Upper lobe of left lung (tissue), 6 donors: ENCODE measurements around the gene PPP1R11. TPM values are rescaled to one million over a fixed set of nuclear protein-coding genes. Genes with fewer than 3 reads are reported as not detected.

Experiments used
- ATAC-seq, 2 donors: fragments of 200-7000 bp; cut with Tn5 transposase; one replicate each; pipeline ENCODE4 v1.9.1; 2022; ENCODE audit warnings: mild to moderate bottlenecking in 2 of 2, moderate library complexity in 2 of 2; ENCODE audit not compliant: low FRiP score in 2 of 2
- DNase-seq, 2 donors: peaks; one replicate each; pipeline ENCODE4 v3.0.0-alpha.2; 2019 to 2020
- H3K27ac ChIP-seq, 4 donors: fragments of 200-600 bp; sonication (generic); one replicate each; pipeline ENCODE4 v1.5.1; 2016 to 2019
- H3K27me3 ChIP-seq, 4 donors: fragments of 200-600 bp; sonication (generic); one replicate each; pipeline ENCODE4 v1.5.1; 2017 to 2019
- H3K36me3 ChIP-seq, 4 donors: fragments of 200-600 bp; sonication (generic); one replicate each; pipeline ENCODE4 v1.5.1; 2016 to 2019
- H3K4me1 ChIP-seq, 4 donors: fragments of 200-600 bp; sonication (generic); one replicate each; pipeline ENCODE4 v1.5.1; 2018 to 2019
- H3K4me3 ChIP-seq, 4 donors: fragments of 200-600 bp; sonication (generic); one replicate each; pipeline ENCODE4 v1.5.1; 2017 to 2019; ENCODE audit warnings: mild to moderate bottlenecking in 2 of 4, moderate library complexity in 1 of 4
- H3K9me3 ChIP-seq, 4 donors: fragments of 200-600 bp; sonication (generic); one replicate each; pipeline ENCODE4 v1.5.1; 2018 to 2019
- CTCF ChIP-seq, 6 experiments: fragments of 450-650 bp in 4 of 6; fragments of 200-600 bp in 2 of 6; sonication (generic) in 2 of 6; IDR thresholded peaks; one replicate each; pipeline ENCODE4 v1.5.1; 2016 to 2019; ENCODE audit warnings: antibody characterized with exemption in 6 of 6
- EP300 ChIP-seq, 4 donors: sonication (generic); formaldehyde crosslinking; IDR thresholded peaks; one replicate each; pipeline ENCODE4 v1.5.1; 2017; ENCODE audit warnings: antibody characterized with exemption in 4 of 4, control low read depth in 2 of 4
- POLR2A ChIP-seq, 4 donors: fragments of 450-650 bp; IDR thresholded peaks; one replicate each; pipeline ENCODE4 v1.5.1; 2016 to 2017; ENCODE audit warnings: antibody characterized with exemption in 4 of 4, mild to moderate bottlenecking in 2 of 4
- POLR2AphosphoS5 ChIP-seq, 2 donors: sonication (generic); formaldehyde crosslinking; IDR thresholded peaks; one replicate each; pipeline ENCODE4 v1.5.1; 2017; ENCODE audit warnings: antibody characterized with exemption in 2 of 2
- WGBS, 2 donors: methylation state at CpG; one replicate each; pipeline ENCODE4 v1.1.5; 2017 to 2018; 5-methylcytosine and 5-hydroxymethylcytosine counted together
- total RNA-seq, 6 donors: library from RNA; depleted of rRNA in 4 of 6; stranded (reverse); fragments of >200 nt in 4 of 6; gene quantifications; one replicate each; pipeline versions ENCODE4 v1.1.0 to v1.2.1, GENCODE V29; 2016 to 2021
- donor health status: DM: no; HTN: no; CAD: no; lungs with moderate emphysema.
- donor health status: DM: no; HTN: yes; CAD: no; lungs with severe emphysema.

The PPP1R11 gene
- total RNA-seq, 6 donors from 2014 or later = 31.4 to 66.1 (median 42.7) TPM

- Histone ChIP-seq H3K4me3 (peak overlapping the region in 3 of 4 donors; percentile 31 to 51 (median 46)), H3K27ac (no peak overlapping the region), H3K36me3 (no peaks in the 10 kb centered on the region), H3K4me1 (peaks cover 26 to 36% (median 30%) of the 10 kb centered on the region in 4 donors), H3K9me3 (no peaks in the 10 kb centered on the region), H3K27me3 (peaks cover 0 to 11% (median 2%) of the 10 kb centered on the region in 4 donors)
- ATAC-seq = no peak
- WGBS, 2 donors = 31 to 39% methylated on average over 8 of the region's 8 CpGs
- no peak for DNase-seq
- no peak for TF ChIP-seq EP300 (IDR thresholded peaks at IDR 0.05)
- TF ChIP-seq POLR2A (IDR thresholded peaks at IDR 0.05) = no peak
- TF ChIP-seq CTCF (IDR thresholded peaks at IDR 0.05) = no peak
- TF ChIP-seq POLR2AphosphoS5 (IDR thresholded peaks at IDR 0.05) = no peak
These were observed 33.2 kb downstream of the PPP1R11 start for GRCh38 chr6:30100154-30100553.

GRCh38 chr6:30100585-30101443 is 33.8 kb downstream of the PPP1R11 start:
- 2 to 6% methylated on average over 27 to 35 of the region's 47 CpGs for WGBS, 2 donors
- TF ChIP-seq POLR2A (IDR thresholded peaks at IDR 0.05) = peak in 1 of 4 donors; percentile 34
- TF ChIP-seq POLR2AphosphoS5 (IDR thresholded peaks at IDR 0.05) = peak in 1 of 2 donors; percentile 44
- peak in 2 of 6 experiments; percentile 5 to 12 for TF ChIP-seq CTCF (IDR thresholded peaks at IDR 0.05)
- no peak for TF ChIP-seq EP300 (IDR thresholded peaks at IDR 0.05)
- ATAC-seq (peak; percentile 31 to 56), DNase-seq (peak; percentile 63 to 90)
- H3K4me1 ChIP-seq = peaks cover 26 to 36% (median 30%) of the 10 kb centered on the region in 4 donors
- peaks cover 0 to 11% (median 2%) of the 10 kb centered on the region in 4 donors for H3K27me3 ChIP-seq
- H3K9me3 ChIP-seq = no peaks in the 10 kb centered on the region
- H3K27ac ChIP-seq = peak overlapping the region in 2 of 4 donors; percentile 9 to 80
- H3K4me3 ChIP-seq = peak overlapping the region; percentile 2 to 51 (median 38)
- H3K36me3 ChIP-seq = no peaks in the 10 kb centered on the region

GRCh38 chr6:30101444-30102413 is 34.7 kb downstream of the PPP1R11 start:
- Histone ChIP-seq H3K36me3 (no peaks in the 10 kb centered on the region), H3K27me3 (peaks cover 0 to 11% (median 2%) of the 10 kb centered on the region in 4 donors), H3K9me3 (no peaks in the 10 kb centered on the region), H3K27ac (peak overlapping the region; percentile 29 to 83 (median 80)), H3K4me3 (peak overlapping the region; percentile 15 to 51 (median 38)), H3K4me1 (peaks cover 26 to 36% (median 30%) of the 10 kb centered on the region in 4 donors)
- WGBS, 2 donors = 3 to 6% methylated on average over 19 to 36 of the region's 51 CpGs
- TF ChIP-seq EP300 (IDR thresholded peaks at IDR 0.05) = no peak
- peak in 2 of 4 donors; percentile 65 to 82 for TF ChIP-seq POLR2A (IDR thresholded peaks at IDR 0.05)
- TF ChIP-seq POLR2AphosphoS5 (IDR thresholded peaks at IDR 0.05) = peak in 1 of 2 donors; percentile 74
- TF ChIP-seq CTCF (IDR thresholded peaks at IDR 0.05) = peak in 1 of 6 experiments; percentile 23
- ATAC-seq = peak; percentile 93 to 96
- peak; percentile 97 to 98 for DNase-seq

GRCh38 chr6:30102414-30102969 is 35.5 kb downstream of the PPP1R11 start:
- WGBS, 2 donors = 38 to 56% methylated on average over 13 to 15 of the region's 15 CpGs
- DNase-seq (no peak), ATAC-seq (peak in 1 of 2 donors; percentile 68)
- Histone ChIP-seq H3K9me3 (no peaks in the 10 kb centered on the region), H3K27ac (peak overlapping the region; percentile 29 to 83 (median 80)), H3K27me3 (peaks cover 0 to 11% (median 2%) of the 10 kb centered on the region in 4 donors), H3K36me3 (no peaks in the 10 kb centered on the region), H3K4me3 (peak overlapping the region in 3 of 4 donors; percentile 31 to 53 (median 51)), H3K4me1 (peaks cover 26 to 36% (median 30%) of the 10 kb centered on the region in 4 donors)
- TF ChIP-seq POLR2AphosphoS5 (IDR thresholded peaks at IDR 0.05) (no peak), EP300 (IDR thresholded peaks at IDR 0.05) (no peak), POLR2A (IDR thresholded peaks at IDR 0.05) (no peak), CTCF (IDR thresholded peaks at IDR 0.05) (no peak)
